ENCODE results near the gene DNER. TPM values are rescaled to one million over a fixed set of nuclear protein-coding genes. Genes with fewer than 3 reads are reported as not detected.
"Not testable (repeated sequence)": the region's sequence is repeated elsewhere in the genome, so short reads cannot be mapped to it uniquely, and the experiment has no call there.

Gene DNER, protein sequence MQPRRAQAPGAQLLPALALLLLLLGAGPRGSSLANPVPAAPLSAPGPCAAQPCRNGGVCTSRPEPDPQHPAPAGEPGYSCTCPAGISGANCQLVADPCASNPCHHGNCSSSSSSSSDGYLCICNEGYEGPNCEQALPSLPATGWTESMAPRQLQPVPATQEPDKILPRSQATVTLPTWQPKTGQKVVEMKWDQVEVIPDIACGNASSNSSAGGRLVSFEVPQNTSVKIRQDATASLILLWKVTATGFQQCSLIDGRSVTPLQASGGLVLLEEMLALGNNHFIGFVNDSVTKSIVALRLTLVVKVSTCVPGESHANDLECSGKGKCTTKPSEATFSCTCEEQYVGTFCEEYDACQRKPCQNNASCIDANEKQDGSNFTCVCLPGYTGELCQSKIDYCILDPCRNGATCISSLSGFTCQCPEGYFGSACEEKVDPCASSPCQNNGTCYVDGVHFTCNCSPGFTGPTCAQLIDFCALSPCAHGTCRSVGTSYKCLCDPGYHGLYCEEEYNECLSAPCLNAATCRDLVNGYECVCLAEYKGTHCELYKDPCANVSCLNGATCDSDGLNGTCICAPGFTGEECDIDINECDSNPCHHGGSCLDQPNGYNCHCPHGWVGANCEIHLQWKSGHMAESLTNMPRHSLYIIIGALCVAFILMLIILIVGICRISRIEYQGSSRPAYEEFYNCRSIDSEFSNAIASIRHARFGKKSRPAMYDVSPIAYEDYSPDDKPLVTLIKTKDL
- 1 to 10 TPM in 10 of 12 donors, not detected in 2; 1.2 to 6.9 (median 2.2) TPM for polyA plus RNA-seq (ENCODE audit: insufficient read length in 12 of 12)
- long read RNA-seq, donor 1, partial matches to known transcripts: 0 of 3 reads
- long read RNA-seq, donor 1, other reads (novel, unspliced or antisense): 0 of 3 reads
- long read RNA-seq, donor 2: 0 reads
- long read RNA-seq, donor 3: 0 reads
- long read RNA-seq, donor 4: 0 reads
- long read RNA-seq, donor 5: 0 reads
- long read RNA-seq, donor 6: 0 reads
- long read RNA-seq, donor 7, partial matches to known transcripts: 0 of 2 reads
- long read RNA-seq, donor 7, other reads (novel, unspliced or antisense): 0 of 2 reads
- long read RNA-seq, donor 8: 0 reads
- long read RNA-seq, donor 9: 0 reads
- long read RNA-seq, donor 10, partial matches to known transcripts: 0 of 1 reads
- long read RNA-seq, donor 10, other reads (novel, unspliced or antisense): 0 of 1 reads
- long read RNA-seq, donor 11: 0 reads

DNA sequence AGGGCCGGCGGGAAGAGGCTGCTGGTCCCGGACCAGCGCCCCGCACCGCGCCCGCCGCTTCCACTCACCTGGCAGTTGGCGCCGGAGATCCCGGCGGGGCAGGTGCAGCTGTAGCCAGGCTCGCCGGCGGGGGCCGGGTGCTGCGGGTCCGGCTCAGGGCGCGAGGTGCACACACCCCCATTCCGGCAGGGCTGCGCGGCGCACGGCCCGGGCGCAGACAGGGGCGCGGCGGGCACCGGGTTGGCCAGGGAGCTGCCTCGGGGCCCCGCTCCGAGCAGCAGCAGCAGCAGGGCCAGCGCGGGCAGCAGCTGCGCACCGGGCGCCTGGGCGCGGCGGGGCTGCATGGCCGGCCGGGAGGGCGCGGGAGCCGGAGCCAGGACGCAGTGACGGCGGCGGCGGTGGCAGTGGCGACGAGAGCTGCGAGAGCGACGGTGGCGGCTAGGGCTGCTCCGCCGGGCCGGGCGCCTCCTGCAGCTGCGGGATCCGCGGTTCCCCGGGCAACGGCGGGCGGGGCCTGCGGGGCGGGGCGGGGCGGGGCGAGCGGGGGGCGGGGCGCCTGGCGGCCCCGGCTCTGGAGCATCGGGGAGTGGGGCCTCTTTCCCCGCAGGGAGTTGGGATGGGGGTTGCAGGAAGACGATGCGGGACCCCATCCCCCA lies at the start of gene DNER:
Gene DNER, minus strand, starts transcription at position 476 of the 656 bp plus-strand sequence. Its CDS starts 132 bp downstream, at position 344.
- DNase-seq: no peak

GRCh38 chr2:229761663-229762062 lies 47.3 kb upstream of the DNER start:
- DNase-seq: no peak

GRCh38 chr2:229757462-229757861 lies 43.1 kb upstream of the DNER start:
- DNase-seq: not testable (repeated sequence)

- DNase-seq: no peak
Measured at GRCh38 chr2:229752970-229753729, 38.8 kb upstream of the DNER start.

GRCh38 chr2:229749779-229750178 lies 35.4 kb upstream of the DNER start:
- DNase-seq: no peak

GRCh38 chr2:229748950-229749349 lies 34.6 kb upstream of the DNER start:
- no peak for DNase-seq

DNA sequence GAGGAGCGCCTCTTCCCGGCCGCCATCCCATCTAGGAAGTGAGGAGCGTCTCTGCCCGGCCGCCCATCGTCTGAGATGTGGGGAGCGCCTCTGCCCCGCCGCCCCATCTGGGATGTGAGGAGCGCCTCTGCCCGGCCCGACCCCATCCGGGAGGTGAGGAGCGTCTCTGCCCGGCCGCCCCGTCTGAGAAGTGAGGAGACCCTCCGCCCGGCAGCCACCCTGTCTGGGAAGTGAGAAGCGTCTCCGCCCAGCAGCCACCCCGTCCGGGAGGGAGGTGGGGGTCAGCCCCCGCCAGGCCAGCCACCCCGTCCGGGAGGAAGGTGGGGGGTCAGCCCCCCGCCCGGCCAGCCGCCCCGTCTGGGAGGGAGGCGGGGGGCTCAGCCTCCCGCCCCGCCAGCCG lies 28.3 kb upstream of the DNER start:
- not testable (repeated sequence) for DNase-seq

DNA sequence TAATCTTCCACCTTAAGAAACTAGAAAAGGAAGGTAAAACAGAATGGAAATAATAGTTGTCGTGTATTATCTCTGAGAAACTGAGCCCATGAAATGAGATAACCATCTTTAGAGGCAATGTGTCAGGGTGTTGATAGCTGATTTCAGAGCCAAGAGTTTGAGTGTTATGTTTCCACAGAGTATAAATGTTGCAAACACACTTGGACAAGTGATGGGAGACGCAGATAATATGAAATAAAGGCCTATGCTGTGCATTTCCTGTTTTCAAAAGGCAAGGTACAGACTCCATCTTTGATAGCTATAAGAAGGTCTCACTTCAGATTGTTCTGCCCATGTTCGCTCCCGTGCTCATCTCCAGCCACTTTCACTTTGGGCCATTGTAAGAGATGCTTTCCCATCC lies 25.9 kb upstream of the DNER start:
- DNase-seq: no peak

GRCh38 chr2:229738024-229738625 lies 23.8 kb upstream of the DNER start:
- DNase-seq: no peak

DNA sequence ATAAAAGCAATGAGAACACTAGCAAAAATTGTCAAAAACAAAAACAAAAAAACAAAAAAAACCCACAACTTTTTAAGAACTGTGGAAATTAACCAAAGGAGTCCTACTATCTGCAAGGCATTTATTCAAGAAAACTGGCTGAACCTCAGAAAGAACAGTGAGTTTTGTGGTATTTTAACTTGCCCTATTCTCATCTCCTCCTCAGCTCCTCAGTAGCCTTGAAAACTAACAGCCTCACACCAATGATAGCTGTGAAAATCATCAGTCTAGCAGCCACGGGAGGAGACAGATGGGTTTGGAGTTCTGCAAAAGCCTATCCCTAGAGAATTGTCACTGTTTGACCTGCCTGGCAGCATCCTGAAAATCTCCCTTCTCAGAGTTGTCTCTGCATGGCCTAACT lies 20.1 kb upstream of the DNER start:
- DNase-seq: no peak

DNA sequence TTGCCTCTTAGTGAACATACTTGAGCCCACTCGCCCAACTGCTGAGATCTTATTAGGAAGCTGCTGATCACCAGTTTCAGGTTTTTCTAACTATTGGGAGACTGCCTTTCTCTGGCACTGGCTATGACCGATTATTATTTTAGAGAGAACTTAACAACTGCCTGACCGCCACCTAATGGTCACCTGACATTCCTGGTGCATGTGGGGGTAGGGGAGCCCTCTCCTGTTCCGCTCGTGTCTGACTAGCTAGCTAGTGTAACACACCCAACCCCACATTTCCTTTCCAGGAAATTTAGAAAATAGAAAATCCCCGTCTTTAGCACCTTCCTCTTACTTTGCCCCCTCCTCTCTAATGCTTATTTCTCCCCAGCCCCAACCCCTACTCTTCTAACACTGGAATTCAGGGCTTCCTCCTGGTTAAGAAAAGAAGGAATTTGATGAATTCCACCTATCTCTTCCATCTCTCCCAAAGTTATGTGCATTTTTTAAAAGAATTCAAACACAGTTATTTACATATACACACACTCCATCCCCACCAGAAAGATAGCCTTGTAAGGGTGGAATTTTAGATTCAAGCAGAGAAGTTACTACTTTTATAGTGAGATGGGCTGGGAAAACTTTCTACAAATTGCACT lies 19.4 kb upstream of the DNER start:
- DNase-seq: no peak

DNA sequence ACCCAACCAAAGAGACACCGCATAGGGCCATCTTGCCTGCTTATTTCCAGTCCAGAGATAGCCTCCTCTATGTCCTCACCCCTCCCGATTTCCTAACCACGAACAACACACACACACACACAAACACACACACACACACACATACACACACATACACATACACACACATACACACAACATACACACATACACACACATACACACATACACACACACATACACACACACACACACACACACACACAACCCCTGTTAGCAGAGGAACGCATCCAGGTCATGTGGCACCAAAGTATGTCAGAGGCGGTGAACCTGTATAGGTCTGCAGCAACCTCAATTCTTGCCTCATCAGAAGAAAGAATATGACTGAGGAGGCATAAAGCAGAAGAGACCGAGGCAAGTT lies 18.5 kb upstream of the DNER start:
- DNase-seq: no peak

DNA sequence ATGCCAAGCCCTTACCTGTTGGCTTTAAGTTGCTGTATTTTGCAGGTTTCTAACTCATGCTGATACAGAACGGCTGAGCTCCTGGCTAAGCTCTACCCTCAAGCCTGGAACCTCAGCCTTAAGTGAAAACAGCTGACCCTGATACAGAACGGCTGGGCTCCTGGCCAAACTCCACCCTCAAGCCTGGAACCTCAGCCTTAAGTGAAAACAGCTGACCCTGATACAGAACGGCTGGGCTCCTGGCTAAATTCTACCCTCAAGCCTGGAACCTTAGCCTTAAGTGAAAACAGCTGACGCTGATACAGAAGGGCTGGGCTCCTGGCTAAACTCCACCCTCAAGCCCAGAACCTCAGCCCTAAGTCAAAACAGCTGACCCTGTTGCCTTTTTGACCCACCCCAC lies 17.6 kb upstream of the DNER start:
- no peak for DNase-seq

- DNase-seq: no peak
Measured at GRCh38 chr2:229731363-229731762, 17.0 kb upstream of the DNER start.

DNA sequence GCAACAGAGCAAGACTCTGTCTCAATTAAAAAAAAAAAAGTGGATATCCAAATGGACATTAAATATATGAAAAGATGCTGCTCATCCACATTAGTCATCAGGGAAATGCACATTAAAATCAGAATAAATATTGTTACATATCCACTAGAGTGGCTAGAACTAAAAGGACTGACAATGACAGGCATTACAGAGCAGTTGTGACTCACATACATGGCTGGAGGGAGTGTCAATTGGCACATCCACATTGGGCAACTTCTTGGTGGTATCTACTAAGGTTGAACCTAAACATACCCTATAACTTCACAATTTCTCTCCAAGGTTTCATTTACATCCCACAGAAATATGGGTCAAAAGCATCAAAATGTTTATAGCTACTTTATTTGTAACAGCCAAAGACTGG lies 14.0 kb upstream of the DNER start:
- no peak for DNase-seq

DNA sequence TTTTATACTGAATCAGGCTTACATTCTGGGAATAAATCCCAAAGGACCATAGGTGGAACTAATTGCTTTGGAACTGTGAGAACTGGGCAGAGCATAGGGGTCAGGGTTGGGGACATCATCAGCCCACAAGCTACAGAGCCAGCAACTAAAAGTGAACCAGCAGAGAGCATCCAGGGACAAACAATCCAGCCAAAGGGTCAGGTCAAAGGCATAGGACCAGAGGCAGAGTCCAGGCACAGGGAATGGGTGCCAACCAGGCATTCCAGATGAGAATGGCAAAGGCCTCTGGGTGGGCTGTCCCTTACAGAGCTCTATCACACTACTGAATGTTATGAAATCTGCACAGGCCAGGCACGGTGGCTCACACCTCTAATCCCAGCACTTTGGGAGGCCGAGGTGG lies 12.3 kb upstream of the DNER start:
- no peak for DNase-seq

DNA sequence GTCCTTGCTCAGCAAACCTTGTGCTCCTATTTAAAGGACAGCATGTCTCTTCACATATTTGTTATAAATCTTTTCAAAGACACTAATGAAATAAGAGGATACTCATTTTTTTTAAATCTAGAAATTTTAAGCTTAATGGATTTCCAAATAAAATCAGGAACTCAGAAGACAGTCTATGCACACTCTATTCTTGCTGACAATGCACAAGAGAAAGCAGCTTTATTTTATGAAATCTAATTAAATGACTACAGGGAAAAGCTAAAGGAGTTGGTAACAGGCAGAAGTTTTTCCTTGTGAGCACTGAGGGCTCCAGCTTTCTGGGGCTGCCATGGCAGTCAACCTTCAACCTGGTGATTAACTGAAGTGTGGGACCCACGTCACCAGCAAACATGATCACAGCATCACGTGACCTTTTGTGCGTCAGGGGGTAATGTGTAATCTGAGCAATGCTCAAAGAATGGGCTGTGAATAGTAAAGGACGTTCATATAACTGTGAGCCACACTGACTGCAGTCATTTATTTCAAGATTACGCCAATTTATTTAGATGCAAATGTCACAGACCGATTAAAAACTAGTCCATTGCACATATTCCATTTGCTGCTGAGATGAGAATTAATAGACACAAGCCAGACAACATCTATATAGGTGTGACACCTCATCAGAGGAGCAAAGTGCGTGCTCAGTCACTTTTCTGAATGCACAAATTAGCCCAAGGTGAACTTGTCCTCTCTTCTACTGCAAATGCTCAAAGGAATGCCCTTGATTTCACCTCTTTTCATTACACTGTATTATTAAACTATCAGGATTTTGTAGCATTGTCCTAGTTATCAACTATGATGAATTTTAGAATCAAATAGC lies 11.6 kb upstream of the DNER start:
- no peak for DNase-seq

DNA sequence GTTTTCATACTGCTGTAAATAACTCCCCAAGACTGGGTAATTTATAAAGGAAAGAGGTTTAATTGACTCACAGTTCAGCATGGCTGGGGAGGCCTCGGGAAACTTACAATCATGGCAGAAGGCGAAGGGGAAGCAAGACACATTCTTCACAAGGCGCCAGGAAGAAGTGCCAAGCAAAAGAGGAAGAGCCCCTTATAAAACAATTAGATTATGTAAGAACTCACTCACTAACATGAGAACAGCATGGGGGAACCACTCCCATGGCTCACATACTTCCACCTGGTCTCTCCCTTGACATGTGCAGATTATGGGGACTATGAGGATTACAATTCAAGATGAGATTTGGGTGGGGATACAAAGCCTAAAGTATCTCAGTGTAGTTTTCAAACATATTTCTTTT lies 8.8 kb upstream of the DNER start:
- DNase-seq: not testable (repeated sequence)

Data from muscle of arm (tissue), 14 donors.